Activated CD4-positive, CD25-positive, alpha-beta regulatory T cell (primary cell): ENCODE measurements around the gene MFNG.

Source experiments
- DNase-seq, 4 experiments: peaks; one replicate each; lab custom pipeline; 2025; lab: John Stamatoyannopoulos, UW

The MFNG gene

DNA sequence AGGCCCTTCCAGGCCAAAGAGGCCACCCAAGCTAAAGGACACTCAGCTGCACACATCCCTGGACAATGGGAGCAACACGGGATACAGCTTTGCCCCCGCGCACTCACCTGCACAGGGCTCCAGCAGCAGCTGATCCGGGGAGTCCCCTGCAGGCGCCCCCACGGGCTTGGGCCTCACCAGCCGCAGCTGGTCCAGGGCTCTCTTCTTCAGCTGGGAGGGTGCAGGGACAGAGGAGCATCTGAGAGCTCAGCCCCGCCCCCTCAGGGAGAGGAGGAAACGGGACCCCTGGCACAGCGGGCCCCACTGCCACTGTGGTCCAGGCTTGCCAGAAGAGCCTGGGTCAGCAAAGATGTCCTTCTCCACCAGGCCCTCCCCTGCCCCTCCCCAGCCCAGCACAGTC, 7.8 kb upstream of the MFNG start:
- no peak for DNase-seq

DNA sequence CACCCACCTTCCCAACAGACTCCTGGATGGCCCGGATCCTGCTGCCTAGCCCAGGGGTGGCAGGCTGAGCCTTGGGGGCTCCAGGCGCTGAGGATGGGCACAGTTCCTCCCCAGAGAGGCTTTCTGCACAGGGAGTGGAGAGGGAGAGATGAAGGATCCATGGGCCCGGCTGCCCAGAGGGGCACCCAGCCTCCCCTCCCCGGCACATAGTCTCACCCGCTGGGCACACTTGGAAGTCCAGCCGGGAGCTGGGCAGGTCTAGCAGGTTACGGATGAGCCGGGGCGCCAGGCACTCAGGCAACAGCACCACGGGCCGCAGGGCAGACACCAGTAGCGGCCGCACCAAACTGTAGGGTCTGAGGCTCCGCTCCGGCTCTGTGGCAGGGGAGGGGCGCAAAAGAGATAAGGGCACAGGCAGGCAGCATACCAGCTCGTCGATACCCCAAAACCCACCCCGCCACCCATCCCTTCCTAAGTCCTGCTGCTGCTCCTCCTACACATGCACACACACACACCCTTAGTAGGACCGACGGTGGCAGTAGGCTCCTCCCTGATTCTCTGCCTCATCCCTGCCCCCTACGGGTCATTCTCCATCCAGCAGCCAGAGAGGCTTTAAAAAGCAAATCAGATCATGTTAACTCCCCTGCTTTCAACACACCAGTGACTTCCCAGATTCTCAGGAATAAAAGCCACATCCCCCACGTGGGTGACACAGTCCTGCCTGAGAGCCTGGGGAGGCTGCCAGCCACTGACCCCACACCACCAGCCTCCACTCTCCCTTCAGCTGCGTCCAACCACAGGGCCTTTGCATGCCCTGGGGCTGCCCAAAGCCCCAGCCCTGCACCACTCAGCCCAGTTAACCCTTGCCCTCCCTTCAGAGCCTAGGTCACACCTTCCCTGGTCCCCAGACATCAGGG, 6.5 kb upstream of the MFNG start:
- no peak for DNase-seq

DNA sequence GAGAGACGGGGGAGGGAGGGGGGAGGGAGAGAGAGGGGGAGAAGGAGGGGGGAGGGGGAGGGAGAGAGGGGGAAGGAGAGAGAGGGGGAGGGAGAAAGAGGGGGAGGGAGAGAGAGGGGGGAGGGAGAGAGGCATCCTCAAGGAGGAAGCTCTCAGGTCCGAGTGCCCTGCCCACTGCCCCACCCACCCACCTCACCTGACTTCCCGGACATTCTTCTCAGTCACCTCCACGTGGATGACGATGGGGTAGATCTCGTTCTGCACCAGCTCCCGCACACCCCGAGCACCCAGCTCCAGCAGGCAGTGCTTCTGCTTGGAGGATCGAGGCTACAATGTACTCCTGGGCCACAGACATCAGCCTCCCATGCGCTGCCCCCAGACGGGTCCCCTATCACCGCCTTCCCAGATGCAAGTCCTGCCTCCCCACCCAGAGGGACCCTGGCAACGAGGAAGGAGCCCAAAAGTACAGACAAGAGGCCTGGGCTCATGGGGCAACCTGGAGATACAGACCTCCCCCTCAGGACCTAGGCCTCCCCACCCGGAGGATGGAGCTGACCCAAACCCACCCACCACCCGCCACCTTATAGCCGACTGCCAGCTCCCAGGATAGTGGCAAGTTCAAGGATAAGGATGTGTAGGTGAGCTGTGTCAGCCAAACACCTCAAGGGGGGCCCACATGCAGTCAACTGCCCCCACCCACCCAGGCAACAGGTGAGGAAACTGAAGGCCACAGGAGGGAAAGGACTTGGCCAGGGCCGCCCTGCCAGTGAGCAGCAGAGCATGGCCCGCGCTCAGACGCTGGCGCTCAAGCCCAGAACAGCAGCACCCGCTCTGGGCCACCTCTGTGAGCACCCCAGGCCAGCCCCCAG, 5.6 kb upstream of the MFNG start:
- DNase-seq = no peak

DNA sequence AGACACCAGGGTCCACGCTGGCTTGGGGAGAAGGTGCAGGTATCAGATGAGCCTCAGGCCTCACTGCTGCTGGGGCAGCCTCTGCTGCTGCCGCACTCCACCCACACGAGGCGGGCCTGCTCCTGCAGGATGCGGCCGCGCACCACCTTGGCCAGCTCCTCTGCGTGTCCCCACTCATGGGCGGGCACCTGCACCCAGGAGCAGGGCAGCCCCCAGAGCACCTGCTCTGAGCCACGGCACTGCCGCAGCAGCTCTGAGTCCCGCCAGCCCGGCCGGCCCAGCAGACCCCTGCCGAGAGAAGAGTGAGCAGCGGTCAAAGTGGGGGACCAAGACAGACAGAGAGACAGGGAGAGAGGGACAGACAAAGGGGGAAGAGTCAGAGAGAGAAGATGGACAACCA, 4.9 kb upstream of the MFNG start:
- no peak for DNase-seq

DNA sequence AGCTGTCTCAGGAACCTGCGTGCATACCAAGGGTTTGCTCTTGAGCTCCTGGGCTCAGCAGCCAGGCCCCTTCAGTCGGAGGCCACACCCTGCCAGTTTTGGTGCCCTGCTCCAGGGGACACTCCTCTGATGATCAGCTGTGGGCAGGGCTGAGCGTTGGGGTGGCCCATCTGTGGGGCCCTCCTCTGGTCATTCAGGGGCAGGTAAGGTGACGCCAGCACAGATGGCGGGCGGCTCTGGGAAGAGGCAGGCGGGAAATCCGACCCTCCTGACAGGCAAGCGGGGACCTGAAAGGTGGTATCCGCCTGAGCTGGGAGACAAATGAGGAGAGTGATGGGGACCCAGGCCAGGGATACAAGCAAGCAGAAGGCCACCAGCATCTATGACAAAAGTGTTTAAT, 3.8 kb upstream of the MFNG start:
- DNase-seq = no peak

DNA sequence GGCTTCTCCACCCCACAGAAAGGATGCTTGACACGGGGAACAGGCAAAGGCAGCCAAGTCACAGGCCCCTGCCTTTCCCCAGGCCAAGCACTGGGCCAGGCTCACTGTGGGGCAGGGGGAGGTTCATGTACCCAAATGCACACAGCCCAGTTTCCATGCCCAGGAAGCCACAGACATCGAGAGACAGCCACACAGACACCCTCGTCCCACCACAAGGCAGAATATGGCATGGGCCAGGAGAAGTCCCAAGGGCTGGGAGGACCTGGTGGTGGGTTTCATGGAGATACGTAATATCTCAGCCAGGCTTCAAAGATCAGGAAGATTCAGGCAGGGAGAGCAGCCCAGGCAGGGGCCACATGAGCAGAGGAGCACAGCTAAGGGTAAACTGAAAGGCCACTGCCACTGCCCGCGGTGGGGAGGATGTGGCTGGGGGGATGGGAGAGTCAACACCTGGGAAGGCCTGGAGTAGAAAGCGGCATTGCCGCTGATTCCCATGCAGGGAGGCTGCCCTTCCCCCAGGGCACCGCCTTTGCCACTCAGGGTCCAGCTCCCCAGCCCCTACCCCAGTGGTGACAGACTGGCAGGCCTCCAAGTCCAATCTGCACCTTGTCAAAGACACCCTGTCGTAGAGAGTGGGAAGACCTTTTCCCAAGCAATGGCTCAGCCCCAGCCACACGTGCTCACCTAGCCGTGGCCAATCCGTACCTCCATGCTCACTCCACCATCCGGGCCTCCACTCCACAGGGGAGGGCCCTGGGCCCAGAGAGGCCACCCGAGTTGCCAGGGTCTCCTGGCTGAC, 2.4 kb upstream of the MFNG start:
- DNase-seq = no peak

DNA sequence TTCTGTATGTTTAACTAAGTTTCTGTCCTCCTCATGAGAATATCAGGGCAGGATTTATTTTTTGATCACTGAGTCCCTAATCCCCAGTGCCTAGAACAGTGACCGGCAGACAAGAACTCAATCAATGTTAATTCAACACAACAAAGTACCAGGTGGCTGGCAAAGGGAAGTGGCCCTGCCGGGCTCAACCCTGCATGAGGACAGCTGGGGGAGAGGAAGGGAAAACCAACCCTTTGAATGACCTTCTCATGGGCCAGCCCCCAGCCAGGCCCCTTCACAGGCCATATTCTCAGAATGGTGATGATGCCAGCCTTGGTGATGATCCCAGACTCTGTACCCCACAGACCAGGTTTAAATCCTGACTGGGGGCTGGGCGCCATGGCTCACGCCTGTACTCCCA, 1.4 kb upstream of the MFNG start:
- no peak for DNase-seq

DNA sequence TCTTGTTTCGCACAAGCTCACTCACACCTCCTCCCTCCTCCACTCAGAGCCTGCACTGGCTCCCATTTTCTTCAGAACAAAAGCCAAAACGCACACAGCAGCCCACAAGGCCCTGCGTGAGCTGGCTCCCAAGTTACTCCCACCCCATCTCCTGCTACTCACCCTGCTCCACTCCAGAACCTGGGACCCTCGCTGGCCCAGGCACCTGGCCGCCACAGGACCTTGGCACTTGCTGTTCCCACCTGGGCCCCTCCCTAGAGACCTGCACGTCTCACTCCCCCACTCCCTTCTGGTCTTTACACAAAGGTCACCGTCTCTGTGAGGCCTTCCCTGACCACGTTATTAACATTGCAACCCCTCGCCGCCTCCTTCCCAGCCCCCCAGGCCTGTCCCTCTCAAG, 945 bp upstream of the MFNG start:
- DNase-seq = no peak

DNA sequence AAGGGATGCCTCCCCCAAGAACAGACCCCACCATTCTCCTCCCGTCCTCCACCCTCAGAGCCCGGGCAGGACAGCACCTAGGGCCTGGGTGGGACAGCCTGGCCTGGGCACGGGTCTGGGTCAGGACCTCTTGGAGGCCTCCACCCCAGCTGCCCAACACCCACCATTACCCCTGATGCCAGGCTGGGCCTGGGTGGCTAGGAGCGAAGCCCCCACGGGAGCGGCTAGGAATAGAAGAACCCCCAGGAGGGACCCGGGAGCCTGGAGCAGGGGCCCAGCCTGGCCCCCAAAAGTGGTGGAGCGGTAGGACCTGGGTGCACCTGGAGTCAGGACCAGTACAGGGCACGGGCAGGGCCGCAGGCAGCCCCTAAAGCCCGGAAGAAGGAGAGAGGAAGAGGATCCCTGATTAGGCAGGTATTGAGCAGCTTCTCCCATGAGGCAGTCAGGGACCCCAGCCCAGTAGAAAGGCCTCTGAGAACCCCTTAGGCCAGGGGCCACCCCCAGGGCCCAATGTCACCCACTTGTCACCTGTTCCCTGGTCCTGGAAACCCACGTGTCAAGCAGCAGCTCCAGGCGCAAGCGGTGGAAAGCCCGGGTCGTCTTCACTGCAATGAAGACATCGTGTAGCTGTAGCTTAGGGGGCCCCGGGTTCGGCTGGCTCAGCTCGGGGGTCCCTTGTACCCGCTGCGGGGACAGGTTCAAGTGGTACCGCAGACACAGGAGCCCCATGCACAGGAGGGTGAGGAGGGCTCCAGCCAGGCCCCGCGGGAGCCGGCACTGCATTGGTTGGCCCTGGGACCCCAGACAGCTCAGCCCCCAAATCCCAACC, 575 bp downstream of the MFNG start:
- no peak for DNase-seq

DNA sequence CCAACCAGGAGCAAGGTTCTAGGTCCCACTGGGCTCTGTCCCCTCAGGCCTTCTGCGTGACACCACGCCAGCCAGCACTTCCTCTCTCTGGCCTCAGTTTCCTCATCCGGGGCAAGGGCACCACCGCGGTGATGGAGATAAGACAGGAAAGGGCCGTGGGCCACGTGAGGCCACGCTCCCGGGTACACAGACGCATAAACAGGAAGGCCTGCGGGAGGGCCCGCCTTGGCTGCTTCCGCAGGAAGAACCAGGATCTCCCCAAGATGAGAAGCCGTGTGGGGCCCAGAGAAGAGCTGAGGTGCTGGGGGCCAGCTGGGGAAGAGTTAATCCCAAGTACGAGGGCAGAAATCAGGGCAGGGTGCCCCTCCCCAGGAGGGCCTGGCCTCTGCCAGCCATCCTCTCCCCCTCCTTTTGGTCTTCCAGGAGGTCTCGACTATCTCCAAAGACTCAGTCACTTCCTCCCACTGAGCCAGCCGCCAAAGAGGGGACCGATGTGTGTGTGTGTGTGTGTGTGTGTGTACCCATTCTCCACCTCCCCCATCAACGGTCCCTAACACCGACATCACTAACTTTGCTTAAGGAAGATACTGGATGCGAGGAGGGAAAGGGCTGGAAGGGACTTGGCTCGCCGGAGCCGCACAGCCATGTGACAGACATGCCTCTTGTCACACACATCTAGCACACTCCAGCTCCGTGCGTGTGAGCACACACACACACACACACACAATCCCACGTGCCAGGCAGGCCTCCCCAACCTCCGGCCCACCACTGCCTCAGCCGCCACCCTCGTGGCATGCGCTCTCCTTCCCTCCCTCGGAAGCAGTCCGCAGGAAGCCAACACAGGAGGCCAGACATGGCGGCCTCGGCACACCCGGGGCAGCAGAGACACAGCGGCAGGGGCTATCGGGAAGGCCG, 1.4 kb downstream of the MFNG start:
- peak; percentile 41 to 63 (median 48) for DNase-seq

DNA sequence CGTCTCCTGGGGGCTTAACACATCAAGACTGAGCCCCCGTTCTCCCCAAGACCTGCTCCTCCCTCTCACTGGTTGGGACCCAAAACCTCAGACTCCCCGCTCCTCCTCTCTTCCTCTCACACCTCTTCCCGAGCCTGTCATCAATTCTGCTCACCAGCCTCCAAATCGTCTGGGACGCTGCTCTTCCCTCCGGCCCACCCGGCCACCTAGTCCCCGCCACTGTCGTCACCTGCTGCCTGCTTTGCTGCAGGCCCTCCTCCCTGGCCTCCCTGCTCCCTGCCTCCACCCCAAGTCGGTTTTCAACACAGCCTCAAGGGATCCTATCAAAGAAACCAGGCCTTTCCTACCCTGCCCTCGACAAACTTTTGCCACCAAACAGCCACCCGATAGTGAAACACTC, 3.1 kb downstream of the MFNG start:
- DNase-seq = no peak

DNA sequence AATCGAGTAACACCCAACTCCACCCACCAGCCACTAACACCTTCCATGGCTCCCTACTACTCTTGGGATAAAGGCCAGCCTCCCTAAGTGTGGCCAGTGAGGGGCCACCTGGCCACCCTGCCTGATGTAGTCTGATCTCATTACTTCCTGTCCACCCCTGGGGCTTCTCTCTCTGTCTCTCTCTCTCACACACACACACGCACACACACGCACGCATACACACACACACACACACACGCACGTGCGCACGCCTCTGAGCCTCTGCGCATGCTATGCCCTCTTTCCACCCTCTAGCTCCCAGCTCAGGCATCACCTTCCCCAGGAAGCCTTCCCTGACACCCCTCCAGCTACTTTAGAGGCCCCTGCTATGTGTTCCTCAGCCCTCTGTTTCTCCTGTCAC, 3.9 kb downstream of the MFNG start:
- no peak for DNase-seq

DNA sequence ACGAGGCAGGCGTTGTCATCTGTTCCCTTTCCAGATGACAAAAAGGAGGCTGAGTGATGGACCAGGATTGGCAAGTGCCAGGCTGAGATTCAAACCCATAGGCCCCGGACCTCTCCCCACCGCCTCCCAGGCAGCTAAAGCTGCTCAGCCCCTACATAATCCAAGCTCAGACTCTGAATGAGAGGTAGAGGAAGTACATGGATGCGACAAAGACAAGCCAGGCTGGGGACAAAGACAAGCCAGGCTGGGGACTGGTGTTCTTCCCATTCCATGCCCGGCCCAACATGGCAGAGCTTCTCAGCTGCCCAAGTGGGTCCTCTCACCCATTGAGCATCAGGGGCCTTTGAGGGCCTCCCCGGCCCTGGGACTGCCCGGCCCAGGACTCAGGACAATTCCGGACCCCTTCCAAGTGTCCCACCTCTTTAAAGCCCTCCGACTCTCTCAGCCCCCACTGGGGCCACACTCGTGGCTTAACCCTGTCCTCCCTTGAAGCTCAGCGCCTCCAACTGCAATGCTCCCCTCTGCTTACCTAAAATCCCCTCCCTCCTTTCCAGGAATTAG, 4.8 kb downstream of the MFNG start:
- no peak for DNase-seq

DNA sequence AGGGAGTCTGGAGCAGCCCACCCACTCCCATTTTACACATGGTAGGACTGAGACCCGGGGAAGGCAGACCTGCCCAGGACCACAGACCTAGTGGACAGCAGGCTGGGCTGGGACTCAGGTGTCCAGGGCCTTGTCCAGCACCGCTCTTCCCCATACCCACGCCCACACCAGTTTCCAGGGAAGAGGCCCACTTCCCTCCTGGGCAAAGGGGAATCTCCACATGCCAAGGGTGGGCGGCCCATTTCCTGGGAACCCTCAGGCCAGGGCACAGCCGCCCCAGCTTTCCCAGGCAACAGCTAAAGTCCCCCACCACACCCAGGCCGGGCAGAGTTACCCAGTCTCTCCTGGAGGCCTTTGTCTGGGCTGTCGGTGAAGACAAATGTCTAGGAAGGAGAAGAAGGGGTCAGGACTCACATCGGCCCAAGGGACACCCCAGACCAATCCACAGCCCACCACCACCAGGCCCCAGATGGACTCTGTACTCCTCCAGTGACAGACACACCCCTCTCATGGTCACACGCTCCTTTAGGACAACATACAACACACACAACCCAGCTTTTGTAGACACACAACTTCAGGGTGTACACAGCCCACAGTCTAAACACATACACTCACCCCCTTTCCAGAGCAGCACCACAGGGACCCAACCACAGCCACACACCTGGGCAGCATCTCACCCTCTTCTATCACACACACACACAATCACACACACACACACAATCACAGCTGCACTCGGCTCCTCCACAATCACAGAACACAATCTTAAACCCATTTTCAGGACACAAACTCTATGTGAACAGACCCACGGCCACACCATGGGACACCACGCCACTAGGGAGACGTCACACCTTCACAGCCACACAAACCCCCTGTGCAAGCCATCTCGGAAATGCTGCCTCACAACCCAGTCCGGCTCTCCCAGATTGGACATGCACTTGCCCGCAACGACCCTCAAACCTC, 5.5 kb downstream of the MFNG start:
- DNase-seq = no peak

DNA sequence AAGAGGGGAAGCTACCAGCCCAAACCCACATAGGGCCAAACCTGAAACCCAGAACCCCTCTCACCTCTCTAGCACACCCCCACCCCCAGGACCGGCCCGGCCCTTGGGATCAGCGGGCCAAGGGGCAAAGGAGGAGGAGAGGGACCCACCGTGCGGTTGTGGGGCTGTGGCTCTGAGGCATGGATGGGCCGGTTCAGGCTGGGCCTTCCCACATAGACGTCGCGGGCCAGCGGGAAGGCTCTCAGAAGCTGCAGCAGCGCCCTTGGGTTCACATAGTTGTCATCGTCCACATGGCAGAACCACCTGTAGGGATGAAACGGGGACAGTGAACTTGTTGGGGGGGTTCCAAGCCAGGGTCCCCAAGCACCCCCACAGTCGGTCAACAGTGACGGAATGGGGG, 7.0 kb downstream of the MFNG start:
- DNase-seq = no peak

DNA sequence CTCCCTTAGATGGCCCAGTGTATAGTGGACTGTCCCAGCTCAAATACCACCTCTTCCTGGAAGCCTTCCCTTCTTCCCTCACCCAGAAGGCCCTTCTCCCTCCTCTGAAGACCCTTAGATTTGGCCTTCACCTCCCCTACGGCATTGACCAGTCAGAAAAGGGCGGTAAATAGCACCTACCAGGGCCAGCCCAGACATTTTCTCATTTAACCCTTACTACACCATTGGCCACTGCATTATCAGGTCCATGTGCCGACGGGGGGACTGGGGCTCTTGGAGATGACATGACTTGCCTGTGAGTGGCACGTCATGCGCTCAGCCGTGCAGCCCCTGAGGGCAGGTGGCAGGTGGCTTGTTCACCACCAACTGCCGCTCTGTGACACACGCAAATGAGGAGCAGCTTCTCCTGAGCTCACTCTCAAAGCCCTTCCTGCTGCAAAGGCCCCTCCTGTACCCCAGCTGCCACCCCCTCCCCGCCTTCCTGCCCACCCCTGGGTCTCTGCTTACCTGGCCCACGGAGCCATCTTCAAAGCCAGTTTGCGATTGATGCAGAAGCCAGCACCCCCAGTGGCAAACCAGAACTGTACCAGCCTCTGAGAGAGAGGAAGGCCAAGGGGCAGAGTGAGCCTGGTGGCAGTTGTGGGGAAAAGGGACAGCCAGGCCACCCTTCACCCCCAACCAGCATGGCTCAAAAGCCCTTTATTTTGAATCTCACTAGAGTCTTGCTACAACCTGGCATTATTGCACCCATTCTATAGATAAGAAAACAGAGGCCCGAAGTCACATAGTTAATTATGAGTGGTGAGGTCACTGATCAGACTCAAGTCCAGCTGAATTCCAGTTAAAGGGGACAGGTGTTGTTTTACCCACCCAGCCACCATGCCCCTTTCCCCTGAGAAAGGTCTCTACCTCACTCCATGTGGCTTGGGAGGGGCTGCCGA, 9.5 kb downstream of the MFNG start:
- DNase-seq = no peak

DNA sequence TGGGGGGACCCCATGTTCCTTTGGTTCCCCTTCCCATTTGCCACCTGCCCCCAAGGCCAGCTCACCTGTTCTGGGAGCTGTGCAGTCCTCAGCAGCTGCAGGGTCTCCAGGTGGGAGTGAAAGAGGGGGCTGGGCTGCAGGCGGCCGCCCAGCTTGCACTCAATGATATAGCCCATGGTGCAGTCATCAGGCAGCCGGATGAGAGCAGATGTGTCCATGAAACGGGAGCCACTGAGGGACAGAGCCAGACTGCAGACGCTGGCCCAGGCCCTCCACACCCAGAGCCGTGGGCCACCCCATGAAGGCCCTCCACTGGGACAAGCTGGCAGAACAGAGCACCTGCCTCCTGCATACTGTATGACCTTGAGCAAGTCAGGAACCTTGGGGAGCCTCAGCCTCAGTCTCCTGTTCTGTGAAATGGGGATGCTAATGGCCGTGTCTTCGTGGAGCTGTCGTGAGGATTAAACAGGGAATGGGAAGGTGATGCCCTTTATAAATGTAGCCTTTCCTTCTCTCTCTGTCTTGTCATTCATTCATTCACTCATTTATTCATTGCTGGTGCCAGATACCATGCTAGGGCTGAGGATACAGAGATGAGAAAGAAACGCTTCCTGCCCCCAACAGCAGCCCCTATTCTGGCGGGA, 11.6 kb downstream of the MFNG start:
- DNase-seq = no peak
